ENCODE measurements around the gene CDK14.
"Not testable (repeated sequence)": the region's sequence is repeated elsewhere in the genome, so short reads cannot be mapped to it uniquely, and the experiment has no call there.

Gene CDK14

GRCh38 chr7:90749262-90749661, 153.1 kb downstream of the CDK14 start:
- no peak for DNase-seq (ENCODE audit: low read depth in 3 of 3, low spot score in 1 of 3)

GRCh38 chr7:90749774-90750173, 153.7 kb downstream of the CDK14 start:
- no peak for DNase-seq (ENCODE audit: low read depth in 3 of 3, low spot score in 1 of 3)

- DNase-seq (ENCODE audit: low read depth in 3 of 3, low spot score in 1 of 3) = no peak
Observed at GRCh38 chr7:90751595-90751994, 155.5 kb downstream of the CDK14 start.

- DNase-seq (ENCODE audit: low read depth in 3 of 3, low spot score in 1 of 3) = no peak
Observed at GRCh38 chr7:90752051-90752450, 155.9 kb downstream of the CDK14 start.

GRCh38 chr7:90755041-90755440, 158.9 kb downstream of the CDK14 start:
- no peak for DNase-seq (ENCODE audit: low read depth in 3 of 3, low spot score in 1 of 3)

GRCh38 chr7:90756366-90756765, 160.2 kb downstream of the CDK14 start:
- DNase-seq (ENCODE audit: low read depth in 3 of 3, low spot score in 1 of 3) = no peak

- not testable (repeated sequence) for DNase-seq (ENCODE audit: low read depth in 3 of 3, low spot score in 1 of 3)
Observed at GRCh38 chr7:90757565-90757950, 161.4 kb downstream of the CDK14 start.

GRCh38 chr7:90758933-90759562, 162.9 kb downstream of the CDK14 start:
- DNase-seq (ENCODE audit: low read depth in 3 of 3, low spot score in 1 of 3) = no peak

- no peak for DNase-seq (ENCODE audit: low read depth in 3 of 3, low spot score in 1 of 3)
Observed at GRCh38 chr7:90759710-90760109, 163.6 kb downstream of the CDK14 start.

GRCh38 chr7:90760892-90761291, 164.8 kb downstream of the CDK14 start:
- DNase-seq (ENCODE audit: low read depth in 3 of 3, low spot score in 1 of 3) = no peak

- no peak for DNase-seq (ENCODE audit: low read depth in 3 of 3, low spot score in 1 of 3)
Observed at GRCh38 chr7:90761584-90761983, 165.5 kb downstream of the CDK14 start.

- no peak for DNase-seq (ENCODE audit: low read depth in 3 of 3, low spot score in 1 of 3)
Observed at GRCh38 chr7:90763108-90763507, 167.0 kb downstream of the CDK14 start.

- DNase-seq (ENCODE audit: low read depth in 3 of 3, low spot score in 1 of 3) = no peak
Observed at GRCh38 chr7:90764848-90765570, 168.9 kb downstream of the CDK14 start.

- DNase-seq (ENCODE audit: low read depth in 3 of 3, low spot score in 1 of 3) = no peak
Observed at GRCh38 chr7:90766814-90767564, 170.9 kb downstream of the CDK14 start.

- no peak for DNase-seq (ENCODE audit: low read depth in 3 of 3, low spot score in 1 of 3)
Observed at GRCh38 chr7:90768301-90768700, 172.2 kb downstream of the CDK14 start.

GRCh38 chr7:90769036-90769435, 172.9 kb downstream of the CDK14 start:
- DNase-seq (ENCODE audit: low read depth in 3 of 3, low spot score in 1 of 3) = no peak

GRCh38 chr7:90769566-90769965, 173.4 kb downstream of the CDK14 start:
- DNase-seq (ENCODE audit: low read depth in 3 of 3, low spot score in 1 of 3) = not testable (repeated sequence)

- no peak for DNase-seq (ENCODE audit: low read depth in 3 of 3, low spot score in 1 of 3)
Observed at GRCh38 chr7:90771281-90771680, 175.2 kb downstream of the CDK14 start.

GRCh38 chr7:90772410-90772809, 176.3 kb downstream of the CDK14 start:
- DNase-seq (ENCODE audit: low read depth in 3 of 3, low spot score in 1 of 3) = no peak

- DNase-seq (ENCODE audit: low read depth in 3 of 3, low spot score in 1 of 3) = no peak
Observed at GRCh38 chr7:90773269-90773668, 177.1 kb downstream of the CDK14 start.

- DNase-seq (ENCODE audit: low read depth in 3 of 3, low spot score in 1 of 3) = no peak
Observed at GRCh38 chr7:90774706-90775105, 178.6 kb downstream of the CDK14 start.

GRCh38 chr7:90775383-90775965, 179.4 kb downstream of the CDK14 start:
- DNase-seq (ENCODE audit: low read depth in 3 of 3, low spot score in 1 of 3) = no peak

Data from stimulated activated CD4-positive, alpha-beta T cell treated with anti-CD3 and anti-CD28 coated beads, TNF-alpha, amount 100 ng/mL, for 1 hour (primary cell).